GM12865 (cell line): ENCODE data around the gene TBCCD1.
"Not testable (repeated sequence)": the region's sequence is repeated elsewhere in the genome, so short reads cannot be mapped to it uniquely, and the experiment has no call there.

Experiments
- DNase-seq: peaks from one replicate; pipeline ENCODE4 v3.0.0; 2010; ENCODE audit warnings: low read depth
- H3K4me3 ChIP-seq: 2 replicates; pipeline ENCODE4 v1.5.1; 2011; ENCODE audit warnings: mild to moderate bottlenecking, low read depth, low read length, control low read depth
- CTCF ChIP-seq: IDR thresholded peaks from 2 replicates; pipeline ENCODE4 v1.5.1; 2011; ENCODE audit warnings: low read length, control low read depth, low read depth, inconsistent platforms; ENCODE audit not compliant: insufficient read depth; ENCODE audit errors: missing control alignments

Gene TBCCD1

GRCh38 chr3:186571644-186572013 lies 4.5 kb upstream of the TBCCD1 start:
- TF ChIP-seq CTCF = no peak
- DNase-seq = no peak
- peak overlapping the region; percentile 95 for H3K4me3 ChIP-seq

GRCh38 chr3:186570941-186571643 lies 4.0 kb upstream of the TBCCD1 start:
- peak overlapping the region; percentile 95 for H3K4me3 ChIP-seq
- no peak for TF ChIP-seq CTCF
- DNase-seq = peak; percentile 6

- no peak for TF ChIP-seq CTCF
- peak within 1 kb of the TSS; percentile 99 for H3K4me3 ChIP-seq
- DNase-seq = peak; percentile 100
These were observed 3.2 kb upstream of the TBCCD1 start, which contains the start of gene DNAJB11 for GRCh38 chr3:186570096-186570940. Gene DNAJB11, plus strand, starts transcription at chr3:186570720. Its CDS starts 178 bp downstream, at chr3:186570898.

- H3K4me3 ChIP-seq = peak overlapping the region; percentile 99
- TF ChIP-seq CTCF = no peak
- DNase-seq = no peak
These were observed 2.6 kb upstream of the TBCCD1 start for GRCh38 chr3:186569779-186570095.

- peak overlapping the region; percentile 99 for H3K4me3 ChIP-seq
- not testable (repeated sequence) for DNase-seq
These were observed 2.2 kb upstream of the TBCCD1 start for GRCh38 chr3:186569361-186569760.

- no peak for DNase-seq
These were observed 417 bp downstream of the TBCCD1 start for GRCh38 chr3:186566772-186567071.

More at GRCh38 chr3:186566772-186567071, 417 bp downstream of the TBCCD1 start:
- no peak for TF ChIP-seq CTCF
- peak overlapping the region; percentile 79 for H3K4me3 ChIP-seq
